Muscle of arm (tissue), 12 donors: Measurements from ENCODE around the gene MYLK2. TPM values are rescaled to one million over a fixed set of nuclear protein-coding genes. Genes with fewer than 3 reads are reported as not detected.
A peak's percentile ranks its signal among the peaks of the same experiment; 100 is the strongest.

Experiments
- DNase-seq: peaks from one replicate; pipeline ENCODE4 v3.0.0-alpha.2; 2013
- polyA plus RNA-seq, 12 donors: library from polyadenylated mRNA; unstranded; fragments of 120-200 nt; gene quantifications; one replicate each; pipeline ENCODE4 v1.2.1, GENCODE V29; 2013; ENCODE audit not compliant: insufficient read length in 12 of 12

Gene MYLK2
- polyA plus RNA-seq, 12 donors = 14.1 to 79.5 (median 48.4) TPM; not detected in 1

GRCh38 chr20:31870726-31871617, 51.8 kb downstream of the MYLK2 start:
- no peak for DNase-seq

- DNase-seq = no peak
These were observed 52.4 kb downstream of the MYLK2 start for GRCh38 chr20:31871618-31871954.

- no peak for DNase-seq
These were observed 53.2 kb downstream of the MYLK2 start for GRCh38 chr20:31872406-31872805.

DNA sequence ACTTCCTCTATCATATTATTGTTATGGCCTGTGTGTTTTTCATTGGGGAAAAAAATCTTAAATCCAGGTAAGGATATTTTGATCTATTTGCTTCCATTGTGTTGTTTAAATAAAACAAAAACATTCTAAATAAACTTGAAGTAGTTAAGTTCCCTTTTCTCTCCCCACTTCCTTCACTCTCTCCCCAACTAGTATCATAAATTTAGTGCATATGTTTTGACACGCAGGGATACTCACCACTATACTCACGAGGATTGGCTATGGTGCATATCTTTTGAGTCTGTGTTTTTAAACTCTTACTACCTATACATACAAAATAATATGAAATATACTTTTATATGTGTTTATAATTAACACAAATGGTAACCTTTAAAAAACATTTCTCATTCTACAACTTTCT, 56.5 kb downstream of the MYLK2 start:
- DNase-seq = no peak

GRCh38 chr20:31877684-31878083, 58.5 kb downstream of the MYLK2 start:
- DNase-seq = no peak

DNA sequence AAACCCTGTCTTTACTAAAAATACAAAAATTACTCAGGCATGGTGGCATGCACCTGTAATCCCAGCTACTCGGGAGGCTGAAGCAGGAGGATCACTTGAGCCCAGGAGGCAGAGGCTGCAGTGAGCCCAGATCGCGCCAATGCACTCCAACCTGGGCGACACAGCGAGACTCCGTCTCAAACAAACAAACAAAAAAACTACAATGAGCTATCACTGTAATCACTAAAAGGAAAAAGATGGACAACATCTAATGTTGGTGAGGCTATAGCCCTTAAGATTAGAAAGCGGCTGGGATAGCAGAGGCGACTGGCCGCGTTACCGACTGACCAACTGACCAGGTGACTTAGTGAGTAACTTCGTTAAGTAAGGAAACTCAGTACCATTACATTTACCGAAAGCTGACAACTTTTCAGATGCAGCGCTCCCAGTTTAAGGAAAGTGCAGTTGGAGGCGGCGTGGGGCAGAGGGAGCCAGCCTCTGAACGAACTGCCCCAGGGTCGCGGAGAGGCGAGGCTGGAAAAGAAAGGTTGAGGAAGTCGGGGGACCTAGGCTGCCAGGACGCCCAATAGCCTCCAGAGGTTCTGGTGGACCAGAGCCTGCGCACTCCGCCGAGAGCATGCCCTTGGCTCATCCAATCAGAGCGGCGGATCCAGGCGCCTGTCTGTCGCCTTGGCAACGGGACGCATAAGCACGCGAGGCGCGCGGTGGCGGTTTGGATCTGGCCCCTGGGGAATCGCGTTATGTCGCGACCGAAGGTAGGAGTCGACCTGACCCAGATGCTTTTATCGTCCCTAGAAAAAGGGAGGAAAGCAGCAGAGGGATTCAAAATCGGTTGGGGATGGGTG, 60.2 kb downstream of the MYLK2 start:
- DNase-seq = peak; percentile 86

DNA sequence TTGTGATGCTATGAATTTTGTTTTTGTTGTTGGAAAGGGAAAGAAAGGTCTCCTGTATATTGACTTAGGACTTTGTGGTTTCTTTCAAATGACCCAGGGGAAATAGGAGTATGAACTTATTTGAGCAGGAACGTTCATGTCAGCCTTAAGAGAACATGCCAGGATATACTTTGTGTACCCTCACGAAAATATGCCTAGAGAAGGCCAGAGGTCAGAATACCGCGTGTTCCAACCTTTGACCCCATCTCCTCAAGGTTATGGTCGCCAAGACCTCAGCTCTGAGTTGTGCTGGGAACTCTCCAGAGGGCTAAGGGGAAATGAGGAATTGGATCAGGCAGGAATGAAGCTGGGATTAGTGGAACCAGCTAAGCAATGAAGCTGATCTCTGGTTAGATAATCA, 62.8 kb downstream of the MYLK2 start:
- no peak for DNase-seq

GRCh38 chr20:31883829-31884228, 64.7 kb downstream of the MYLK2 start:
- DNase-seq = no peak

Other genes with a start within 250 kb of the MYLK2 start
- 10 to 100 TPM in 11 of 12 donors, not detected in 1; 14.1 to 44.6 (median 29.6) TPM for gene ID1, start 214.1 kb upstream of the MYLK2 start, polyA plus RNA-seq
- 10 to 100 TPM in 2 of 12 donors, 1 to 10 TPM in 9, not detected in 1; 5.6 to 21.6 (median 7.8) TPM for gene COX4I2, start 181.4 kb upstream of the MYLK2 start, polyA plus RNA-seq
- 10 to 100 TPM in 11 of 12 donors, not detected in 1; 24.0 to 55.2 (median 32.4) TPM for gene BCL2L1, start 96.5 kb upstream of the MYLK2 start, polyA plus RNA-seq
- 10 to 100 TPM in 11 of 12 donors, not detected in 1; 18.5 to 42.7 (median 29.6) TPM for gene TPX2, start 80.1 kb upstream of the MYLK2 start, polyA plus RNA-seq
- gene FOXS1, start 26.2 kb downstream of the MYLK2 start, polyA plus RNA-seq = 10 to 100 TPM in 1 of 12 donors, 1 to 10 TPM in 10, not detected in 1; 3.9 to 10.5 (median 4.7) TPM
- gene DUSP15, start 51.2 kb downstream of the MYLK2 start, polyA plus RNA-seq = 1 to 10 TPM in 10 of 12 donors, not detected in 2; 1.1 to 6.1 (median 1.8) TPM
- gene TTLL9, start 51.3 kb downstream of the MYLK2 start, polyA plus RNA-seq = under 1 TPM in 7 of 12 donors, not detected in 5; 0.18 to 0.47 (median 0.38) TPM
- gene PDRG1, start 132.7 kb downstream of the MYLK2 start, polyA plus RNA-seq = 10 to 100 TPM in 10 of 12 donors, 1 to 10 TPM in 1, not detected in 1; 8.9 to 35.8 (median 15.8) TPM
- gene XKR7, start 148.8 kb downstream of the MYLK2 start, polyA plus RNA-seq = 1 to 10 TPM in 1 of 12 donors, under 1 TPM in 10, not detected in 1; 0.03 to 1.3 (median 0.12) TPM
- gene CCM2L, start 191.1 kb downstream of the MYLK2 start, polyA plus RNA-seq = 10 to 100 TPM in 1 of 12 donors, 1 to 10 TPM in 10, not detected in 1; 4.2 to 12.7 (median 5.2) TPM
- 1 to 10 TPM in 11 of 12 donors, not detected in 1; 2.9 to 9.2 (median 3.8) TPM for gene HCK, start 232.9 kb downstream of the MYLK2 start, polyA plus RNA-seq